ENCODE data around the gene KRTAP5-5.

DNA sequence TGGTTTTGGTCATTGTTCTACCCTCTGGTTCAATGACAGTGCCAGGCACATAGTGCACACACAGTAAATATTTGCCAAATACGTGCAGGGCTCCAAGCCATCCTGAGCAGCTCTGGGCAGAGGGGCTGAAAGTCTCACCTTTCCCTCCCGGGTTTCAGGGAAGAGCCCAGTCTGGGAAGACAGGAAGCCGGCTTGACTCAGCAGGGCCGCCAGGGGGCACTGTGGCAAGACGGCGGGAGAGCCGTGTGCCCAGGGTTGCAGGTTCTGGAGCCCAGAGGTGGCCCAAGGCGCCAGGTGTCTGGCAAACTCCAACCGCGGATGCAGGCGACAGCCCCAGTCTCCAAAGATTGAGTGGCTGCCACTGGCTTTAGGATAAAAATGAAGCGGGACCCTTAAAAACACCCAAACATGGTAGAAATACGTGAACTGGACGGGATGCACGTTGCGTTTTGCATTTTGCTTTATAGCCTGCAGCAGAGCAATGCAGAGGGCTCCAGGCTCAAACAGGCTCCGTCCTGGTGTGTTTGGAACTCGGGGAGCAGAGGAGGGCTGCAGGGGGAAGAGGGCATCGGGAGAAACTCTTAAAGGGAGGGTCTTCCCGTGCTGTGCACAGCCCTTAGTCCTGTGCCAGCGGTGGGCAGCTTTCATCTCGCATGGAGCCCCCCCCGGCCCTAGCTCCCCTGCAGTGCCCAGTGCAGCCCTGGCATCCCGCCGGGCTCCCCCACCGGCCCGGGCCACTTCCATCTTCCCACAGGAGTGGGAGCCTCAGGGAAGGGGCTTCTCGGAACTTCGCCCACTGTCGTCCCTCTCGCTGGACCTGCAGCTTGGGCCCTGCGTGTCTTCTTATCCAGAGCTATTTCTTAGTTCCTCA is 10.7 kb downstream of the KRTAP5-5 start:
- TF ChIP-seq, protein P1, sequence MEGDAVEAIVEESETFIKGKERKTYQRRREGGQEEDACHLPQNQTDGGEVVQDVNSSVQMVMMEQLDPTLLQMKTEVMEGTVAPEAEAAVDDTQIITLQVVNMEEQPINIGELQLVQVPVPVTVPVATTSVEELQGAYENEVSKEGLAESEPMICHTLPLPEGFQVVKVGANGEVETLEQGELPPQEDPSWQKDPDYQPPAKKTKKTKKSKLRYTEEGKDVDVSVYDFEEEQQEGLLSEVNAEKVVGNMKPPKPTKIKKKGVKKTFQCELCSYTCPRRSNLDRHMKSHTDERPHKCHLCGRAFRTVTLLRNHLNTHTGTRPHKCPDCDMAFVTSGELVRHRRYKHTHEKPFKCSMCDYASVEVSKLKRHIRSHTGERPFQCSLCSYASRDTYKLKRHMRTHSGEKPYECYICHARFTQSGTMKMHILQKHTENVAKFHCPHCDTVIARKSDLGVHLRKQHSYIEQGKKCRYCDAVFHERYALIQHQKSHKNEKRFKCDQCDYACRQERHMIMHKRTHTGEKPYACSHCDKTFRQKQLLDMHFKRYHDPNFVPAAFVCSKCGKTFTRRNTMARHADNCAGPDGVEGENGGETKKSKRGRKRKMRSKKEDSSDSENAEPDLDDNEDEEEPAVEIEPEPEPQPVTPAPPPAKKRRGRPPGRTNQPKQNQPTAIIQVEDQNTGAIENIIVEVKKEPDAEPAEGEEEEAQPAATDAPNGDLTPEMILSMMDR (IDR thresholded peaks at IDR 0.05; ENCODE audit: poor library complexity, severe bottlenecking) = peak; percentile 65
- no peak for TF ChIP-seq EP300 (conservative IDR thresholded peaks at IDR 0.05; ENCODE audit: poor library complexity, severe bottlenecking)
- TF ChIP-seq POLR2AphosphoS5 (IDR thresholded peaks at IDR 0.05) = no peak
- TF ChIP-seq EZH2 (IDR thresholded peaks at IDR 0.05; ENCODE audit: borderline replicate concordance, insufficient read depth, low read length, poor library complexity, severe bottlenecking) = no peak
- TF ChIP-seq SMC3 (conservative IDR thresholded peaks at IDR 0.05; ENCODE audit: poor library complexity) = peak; percentile 36
- TF ChIP-seq TAF1 (IDR thresholded peaks at IDR 0.05; ENCODE audit: low read depth) = no peak
- TF ChIP-seq, protein P2, sequence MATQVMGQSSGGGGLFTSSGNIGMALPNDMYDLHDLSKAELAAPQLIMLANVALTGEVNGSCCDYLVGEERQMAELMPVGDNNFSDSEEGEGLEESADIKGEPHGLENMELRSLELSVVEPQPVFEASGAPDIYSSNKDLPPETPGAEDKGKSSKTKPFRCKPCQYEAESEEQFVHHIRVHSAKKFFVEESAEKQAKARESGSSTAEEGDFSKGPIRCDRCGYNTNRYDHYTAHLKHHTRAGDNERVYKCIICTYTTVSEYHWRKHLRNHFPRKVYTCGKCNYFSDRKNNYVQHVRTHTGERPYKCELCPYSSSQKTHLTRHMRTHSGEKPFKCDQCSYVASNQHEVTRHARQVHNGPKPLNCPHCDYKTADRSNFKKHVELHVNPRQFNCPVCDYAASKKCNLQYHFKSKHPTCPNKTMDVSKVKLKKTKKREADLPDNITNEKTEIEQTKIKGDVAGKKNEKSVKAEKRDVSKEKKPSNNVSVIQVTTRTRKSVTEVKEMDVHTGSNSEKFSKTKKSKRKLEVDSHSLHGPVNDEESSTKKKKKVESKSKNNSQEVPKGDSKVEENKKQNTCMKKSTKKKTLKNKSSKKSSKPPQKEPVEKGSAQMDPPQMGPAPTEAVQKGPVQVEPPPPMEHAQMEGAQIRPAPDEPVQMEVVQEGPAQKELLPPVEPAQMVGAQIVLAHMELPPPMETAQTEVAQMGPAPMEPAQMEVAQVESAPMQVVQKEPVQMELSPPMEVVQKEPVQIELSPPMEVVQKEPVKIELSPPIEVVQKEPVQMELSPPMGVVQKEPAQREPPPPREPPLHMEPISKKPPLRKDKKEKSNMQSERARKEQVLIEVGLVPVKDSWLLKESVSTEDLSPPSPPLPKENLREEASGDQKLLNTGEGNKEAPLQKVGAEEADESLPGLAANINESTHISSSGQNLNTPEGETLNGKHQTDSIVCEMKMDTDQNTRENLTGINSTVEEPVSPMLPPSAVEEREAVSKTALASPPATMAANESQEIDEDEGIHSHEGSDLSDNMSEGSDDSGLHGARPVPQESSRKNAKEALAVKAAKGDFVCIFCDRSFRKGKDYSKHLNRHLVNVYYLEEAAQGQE (IDR thresholded peaks at IDR 0.05; ENCODE audit: borderline replicate concordance) = no peak
- no peak for TF ChIP-seq RAD21 (conservative IDR thresholded peaks at IDR 0.05)
